Naive thymus-derived CD4-positive, alpha-beta T cell (primary cell): ENCODE results near the gene TMEM229B. TPM values are rescaled to one million over a fixed set of nuclear protein-coding genes. Genes with fewer than 3 reads are reported as not detected.

Experiments used
- ATAC-seq: fragments of 150-1000 bp; cut with Tn5 transposase; 2 replicates; pipeline ENCODE4 v1.10.0; 2021; ENCODE audit warnings: mild to moderate bottlenecking, moderate library complexity
- CTCF ChIA-PET: fragments of 350-600 bp; sonication (Branson Sonifier 250); formaldehyde crosslinking; loops from one replicate; lab custom pipeline; 2021; ENCODE audit warnings: antibody characterized with exemption; lab: Charles Lee
- POLR2A ChIA-PET: fragments of 350-600 bp; sonication (Branson Sonifier 250); formaldehyde crosslinking; loops from one replicate; lab custom pipeline; 2021; ENCODE audit warnings: antibody characterized with exemption, inconsistent platforms; lab: Charles Lee
- DNase-seq, 9 donors: peaks; one replicate each; pipeline versions ENCODE4 v3.0.0 to v3.0.0-alpha.2; 2020 to 2022; ENCODE audit warnings: mixed read lengths in 1 of 9
- H3K27ac ChIP-seq: one replicate; pipeline ENCODE4 v1.7.0; 2013; ENCODE audit warnings: mild to moderate bottlenecking, low read depth, low read length, moderate library complexity
- H3K27me3 ChIP-seq, 2 donors: one replicate each; pipeline ENCODE4 v1.7.0; 2013; ENCODE audit warnings: low read length in 2 of 2, mild to moderate bottlenecking in 2 of 2, moderate library complexity in 2 of 2; ENCODE audit not compliant: control insufficient read depth in 2 of 2, insufficient read depth in 2 of 2
- H3K36me3 ChIP-seq, 3 experiments: 1 replicate in 2 of 3; 2 replicates in 1 of 3; pipeline ENCODE4 v1.7.0; 2013; ENCODE audit warnings: low read length in 3 of 3, mild to moderate bottlenecking in 3 of 3, moderate library complexity in 1 of 3; ENCODE audit not compliant: insufficient read depth in 3 of 3, control insufficient read depth in 2 of 3
- H3K4me1 ChIP-seq, 2 donors: one replicate each; pipeline ENCODE4 v1.7.0; 2013; ENCODE audit warnings: low read length in 2 of 2, mild to moderate bottlenecking in 2 of 2, moderate library complexity in 1 of 2; ENCODE audit not compliant: control insufficient read depth in 2 of 2, insufficient read depth in 2 of 2
- H3K4me3 ChIP-seq: 2 replicates; pipeline ENCODE4 v1.7.0; 2013; ENCODE audit warnings: mild to moderate bottlenecking, low read length
- H3K9me3 ChIP-seq, 3 experiments: 1 replicate in 2 of 3; 2 replicates in 1 of 3; pipeline ENCODE4 v1.7.0; 2013; ENCODE audit warnings: low read length in 3 of 3; ENCODE audit not compliant: control insufficient read depth in 2 of 3
- H3K27ac Mint-ChIP-seq, 9 donors: one replicate each; pipeline ENCODE4 v1.8.0; 2020 to 2022; ENCODE audit warnings: mixed read lengths in 9 of 9, mild to moderate bottlenecking in 8 of 9, moderate library complexity in 5 of 9, inconsistent platforms in 2 of 9
- H3K27me3 Mint-ChIP-seq, 5 donors: one replicate each; pipeline ENCODE4 v1.8.0; 2021 to 2022; ENCODE audit warnings: mixed read lengths in 5 of 5, mild to moderate bottlenecking in 1 of 5
- H3K36me3 Mint-ChIP-seq, 5 donors: one replicate each; pipeline ENCODE4 v1.8.0; 2020 to 2022; ENCODE audit warnings: mixed read lengths in 5 of 5, mild to moderate bottlenecking in 3 of 5, inconsistent platforms in 1 of 5
- H3K4me1 Mint-ChIP-seq, 7 donors: one replicate each; pipeline ENCODE4 v1.8.0; 2020 to 2022; ENCODE audit warnings: mixed read lengths in 7 of 7, mild to moderate bottlenecking in 3 of 7, inconsistent platforms in 1 of 7
- H3K4me3 Mint-ChIP-seq, 10 donors: one replicate each; pipeline ENCODE4 v1.8.0; 2020 to 2022; ENCODE audit warnings: mild to moderate bottlenecking in 10 of 10, mixed read lengths in 10 of 10, moderate library complexity in 6 of 10, inconsistent platforms in 2 of 10
- H3K9me3 Mint-ChIP-seq, 11 donors: one replicate each; pipeline ENCODE4 v1.8.0; 2020 to 2022; ENCODE audit warnings: mixed read lengths in 11 of 11, mild to moderate bottlenecking in 4 of 11, inconsistent platforms in 1 of 11, moderate library complexity in 1 of 11
- intact Hi-C, 2 donors: fragments of 100-400 bp; cut with micrococcal nuclease; formaldehyde crosslinking; loops; one replicate each; pipeline ENCODE4 v1.15.1; 2023
- polyA plus RNA-seq, 2 donors: library from polyadenylated mRNA; unstranded; fragments of 300-500 nt; fragmentation: Illumina TruSeq; gene quantifications; one replicate each; pipeline ENCODE4 v1.2.3, GENCODE V29; 2021
- total RNA-seq, 6 experiments: library from RNA in 5 of 6; stranded (reverse) in 5 of 6; gene quantifications; 1 replicate in 5 of 6; 2 replicates in 1 of 6; pipeline ENCODE4 v1.2.3 and lab custom pipeline; 2021 to 2026

TMEM229B gene
- total and polyA plus RNA-seq, 7 experiments from 2014 or later, result 19.1 to 32.2 (median 30.6) TPM

GRCh38 chr14:67532606-67532997 lies 44.1 kb upstream of the TMEM229B start:
- peak overlapping the region in 1 of 9 donors; percentile 15 for H3K27ac Mint-ChIP-seq
- peak overlapping the region; percentile 45 to 80 (median 64) for H3K4me3 Mint-ChIP-seq
- DNase-seq, result no peak
- Histone ChIP-seq H3K4me1 (no peaks in the 10 kb centered on the region), H3K9me3 (no peaks in the 10 kb centered on the region), H3K4me3 (peak overlapping the region; percentile 39), H3K36me3 (no peaks in the 10 kb centered on the region), H3K27me3 (no peaks in the 10 kb centered on the region), H3K27ac (no peak overlapping the region)
- H3K4me1 Mint-ChIP-seq, result peaks cover 0 to 8% (median 4%) of the 10 kb centered on the region in 7 donors
- no peaks in the 10 kb centered on the region for H3K36me3 Mint-ChIP-seq
- ChIA-PET CTCF (interaction anchor here (0.8 to 0.9 kb wide), 2 partner anchors 19 to 45 kb away, joined by 3 read pairs; no protein-coding TSS in a partner anchor), POLR2A (no interaction called here)
- peaks cover 14 to 67% (median 22%) of the 10 kb centered on the region in 5 donors for H3K27me3 Mint-ChIP-seq
- no peak for ATAC-seq
- intact Hi-C loops, result loop anchor here in 1 of 2 donors (5.0 kb wide), 1 partner anchor 45 kb away; the partner anchor contains the start of gene TMEM229B
- H3K9me3 Mint-ChIP-seq, result no peaks in the 10 kb centered on the region

GRCh38 chr14:67529947-67530935 lies 41.7 kb upstream of the TMEM229B start:
- no peaks in the 10 kb centered on the region for H3K9me3 ChIP-seq
- no peaks in the 10 kb centered on the region for H3K36me3 ChIP-seq
- no peak overlapping the region for H3K27ac ChIP-seq
- no peaks in the 10 kb centered on the region for H3K27me3 ChIP-seq
- Mint-ChIP-seq H3K27ac (no peak overlapping the region), H3K27me3 (peaks cover 23 to 72% (median 35%) of the 10 kb centered on the region in 5 donors), H3K9me3 (peaks cover 0 to 1% (median 0%) of the 10 kb centered on the region in 11 donors), H3K36me3 (no peaks in the 10 kb centered on the region), H3K4me3 (peak overlapping the region in 1 of 10 donors; percentile 20), H3K4me1 (peaks cover 0 to 10% (median 6%) of the 10 kb centered on the region in 7 donors)
- DNase-seq (no peak), ATAC-seq (no peak)
- no peaks in the 10 kb centered on the region for H3K4me1 ChIP-seq
- no peak overlapping the region for H3K4me3 ChIP-seq
- POLR2A ChIA-PET, result interaction anchor here (0.7 kb wide), 1 partner anchor 15 kb away, joined by 3 read pairs; no protein-coding TSS in a partner anchor
- CTCF ChIA-PET, result interaction anchor here (1.0 kb wide), 2 partner anchors 17 to 41 kb away, joined by 3 to 4 read pairs; no protein-coding TSS in a partner anchor
- intact Hi-C loops, result loop anchor here in 1 of 2 donors (5.0 kb wide), 3 partner anchors 43 to 137 kb away; partner anchors contain the start of gene TMEM229B

GRCh38 chr14:67528276-67528675 lies 39.8 kb upstream of the TMEM229B start:
- POLR2A ChIA-PET, result interaction anchor here (0.7 to 1.3 kb wide), 2 partner anchors 11 to 69 kb away, joined by 3 read pairs; no protein-coding TSS in a partner anchor
- no peaks in the 10 kb centered on the region for H3K9me3 ChIP-seq
- H3K4me3 ChIP-seq, result no peak overlapping the region
- Mint-ChIP-seq H3K27ac (no peak overlapping the region), H3K9me3 (peaks cover 0 to 1% (median 0%) of the 10 kb centered on the region in 11 donors), H3K4me3 (no peak overlapping the region), H3K36me3 (no peaks in the 10 kb centered on the region), H3K27me3 (peaks cover 30 to 72% (median 34%) of the 10 kb centered on the region in 5 donors), H3K4me1 (peaks cover 0 to 10% (median 3%) of the 10 kb centered on the region in 7 donors)
- DNase-seq (no peak), ATAC-seq (no peak)
- no peak overlapping the region for H3K27ac ChIP-seq
- H3K27me3 ChIP-seq, result no peaks in the 10 kb centered on the region
- no peaks in the 10 kb centered on the region for H3K36me3 ChIP-seq
- intact Hi-C loops, result loop anchor here in 1 of 2 donors (5.0 kb wide), 2 partner anchors 101 to 139 kb away; no protein-coding TSS in a partner anchor
- CTCF ChIA-PET, result interaction anchor here (1.1 to 3.5 kb wide), 4 partner anchors 15 to 176 kb away, joined by 5 to 24 read pairs (median 19); no protein-coding TSS in a partner anchor
- no peaks in the 10 kb centered on the region for H3K4me1 ChIP-seq

GRCh38 chr14:67527756-67528155 lies 39.2 kb upstream of the TMEM229B start:
- no peaks in the 10 kb centered on the region for H3K9me3 ChIP-seq
- Mint-ChIP-seq H3K4me1 (peaks cover 0 to 10% (median 3%) of the 10 kb centered on the region in 7 donors), H3K4me3 (no peak overlapping the region), H3K27me3 (peaks cover 30 to 76% (median 38%) of the 10 kb centered on the region in 5 donors), H3K9me3 (peaks cover 0 to 1% (median 0%) of the 10 kb centered on the region in 11 donors), H3K27ac (no peak overlapping the region), H3K36me3 (no peaks in the 10 kb centered on the region)
- ChIA-PET CTCF (interaction anchor here (1.1 to 3.5 kb wide), 5 partner anchors 15 to 176 kb away, joined by 5 to 24 read pairs (median 19); no protein-coding TSS in a partner anchor), POLR2A (interaction anchor here (1.3 kb wide), 1 partner anchor 11 kb away, joined by 3 read pairs; no protein-coding TSS in a partner anchor)
- no peaks in the 10 kb centered on the region for H3K36me3 ChIP-seq
- no peaks in the 10 kb centered on the region for H3K27me3 ChIP-seq
- ATAC-seq, result no peak
- no peaks in the 10 kb centered on the region for H3K4me1 ChIP-seq
- intact Hi-C loops, result loop anchor here in 1 of 2 donors (5.0 kb wide), 2 partner anchors 100 to 140 kb away; no protein-coding TSS in a partner anchor
- no peak for DNase-seq
- H3K27ac ChIP-seq, result no peak overlapping the region
- no peak overlapping the region for H3K4me3 ChIP-seq

GRCh38 chr14:67526676-67527459 lies 38.3 kb upstream of the TMEM229B start:
- H3K27ac Mint-ChIP-seq, result no peak overlapping the region
- Histone ChIP-seq H3K27me3 (no peaks in the 10 kb centered on the region), H3K4me1 (no peaks in the 10 kb centered on the region), H3K36me3 (no peaks in the 10 kb centered on the region), H3K27ac (no peak overlapping the region), H3K4me3 (no peak overlapping the region), H3K9me3 (no peaks in the 10 kb centered on the region)
- H3K4me1 Mint-ChIP-seq, result peaks cover 0 to 6% (median 0%) of the 10 kb centered on the region in 7 donors
- POLR2A ChIA-PET, result no interaction called here
- H3K4me3 Mint-ChIP-seq, result no peak overlapping the region
- H3K27me3 Mint-ChIP-seq, result peaks cover 30 to 75% (median 36%) of the 10 kb centered on the region in 5 donors
- intact Hi-C loops, result loop anchor here (1.0 to 5.0 kb wide), 7 partner anchors 44 to 177 kb away; partner anchors contain the start of gene ARG2 (in 1 of the 2)
- H3K36me3 Mint-ChIP-seq, result no peaks in the 10 kb centered on the region
- ATAC-seq, result peak; percentile 78
- DNase-seq, result peak in 5 of 9 donors; percentile 33 to 46 (median 35)
- peaks cover 0 to 1% (median 0%) of the 10 kb centered on the region in 11 donors for H3K9me3 Mint-ChIP-seq
- CTCF ChIA-PET, result interaction anchor here (0.5 to 3.5 kb wide), 12 partner anchors 10 to 217 kb away, joined by 3 to 24 read pairs (median 5); partner anchors contain the start of gene TMEM229B
